ENCODE measurements around the gene CEACAM19.
"Not testable (repeated sequence)": the region's sequence is repeated elsewhere in the genome, so short reads cannot be mapped to it uniquely, and the experiment has no call there.

Gene CEACAM19

DNA sequence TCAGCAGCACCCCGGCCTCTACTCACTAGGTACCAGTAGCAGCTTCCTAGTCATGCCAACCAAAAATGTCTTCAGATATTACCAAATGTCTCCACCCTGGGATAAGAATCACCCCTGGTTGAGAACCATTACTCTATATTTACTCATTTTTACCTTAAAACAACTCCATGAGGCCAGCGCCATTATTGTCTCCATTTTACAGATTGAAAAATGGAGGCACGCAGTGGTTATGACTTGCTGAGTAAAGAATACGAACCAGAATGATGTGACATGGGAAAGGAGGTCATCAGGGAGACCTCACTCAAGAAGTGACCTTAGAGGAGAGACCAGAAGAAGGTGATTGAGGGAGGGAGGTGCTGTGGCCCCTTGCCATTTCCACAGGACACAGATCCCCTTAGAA, 2.2 kb downstream of the CEACAM19 start:
- no peak for DNase-seq

DNA sequence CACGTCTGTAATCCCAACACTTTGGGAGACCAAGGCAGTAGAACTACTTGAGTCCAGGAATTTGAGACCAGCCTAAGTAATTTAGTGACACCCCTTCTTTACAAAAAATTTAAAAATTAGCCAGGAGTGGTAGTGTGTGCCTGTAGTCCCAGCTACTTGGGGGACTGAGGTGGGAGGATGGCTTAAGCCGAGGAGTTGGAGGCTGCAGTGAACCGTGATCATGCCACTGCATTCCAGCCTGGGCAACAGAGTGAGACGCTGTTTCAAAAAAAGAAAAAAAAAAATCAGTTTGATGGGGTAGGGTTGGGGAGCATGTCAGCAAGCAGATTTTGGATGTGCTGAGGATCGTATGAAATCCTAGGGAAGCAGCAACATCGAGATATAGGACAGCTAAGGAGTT, 4.2 kb downstream of the CEACAM19 start:
- DNase-seq, result no peak

DNA sequence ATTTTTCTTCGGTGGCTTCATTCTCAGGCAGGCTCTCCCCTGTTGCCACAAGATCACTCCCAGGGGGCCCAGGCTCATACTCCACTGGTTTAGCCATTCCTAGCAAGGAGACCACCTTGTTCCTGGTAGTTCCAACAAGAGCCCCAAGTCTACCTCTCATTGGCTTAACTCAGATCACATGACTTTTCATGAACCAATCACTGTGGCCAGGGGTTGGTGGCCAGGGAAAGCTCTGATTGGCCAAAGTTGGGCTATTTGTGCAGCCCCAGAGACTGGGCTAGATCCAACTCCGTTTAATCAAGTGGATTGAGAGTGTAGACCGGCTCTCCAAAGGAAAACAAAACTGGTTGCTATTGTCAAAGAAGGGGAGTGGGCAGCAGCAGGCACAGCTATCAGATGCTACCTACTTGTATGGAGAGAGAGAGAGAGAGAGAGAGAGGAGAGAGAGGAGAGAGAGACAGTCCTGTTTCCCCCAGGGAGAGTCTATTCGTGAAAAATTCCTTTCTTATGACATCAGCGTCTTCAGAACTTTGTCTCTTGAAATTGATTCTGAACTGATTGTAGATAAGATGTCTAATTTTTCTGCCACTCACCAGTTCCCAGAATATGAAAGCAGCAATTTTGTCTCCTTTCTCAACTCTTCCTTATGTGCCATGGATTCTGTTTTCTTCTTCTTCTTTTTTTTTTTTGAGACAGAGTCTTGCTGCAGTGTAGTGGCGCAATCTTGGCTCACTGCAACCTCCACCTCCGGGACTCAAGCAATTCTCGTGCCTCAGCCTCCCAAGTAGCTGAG, 5.9 kb downstream of the CEACAM19 start:
- no peak for DNase-seq

DNA sequence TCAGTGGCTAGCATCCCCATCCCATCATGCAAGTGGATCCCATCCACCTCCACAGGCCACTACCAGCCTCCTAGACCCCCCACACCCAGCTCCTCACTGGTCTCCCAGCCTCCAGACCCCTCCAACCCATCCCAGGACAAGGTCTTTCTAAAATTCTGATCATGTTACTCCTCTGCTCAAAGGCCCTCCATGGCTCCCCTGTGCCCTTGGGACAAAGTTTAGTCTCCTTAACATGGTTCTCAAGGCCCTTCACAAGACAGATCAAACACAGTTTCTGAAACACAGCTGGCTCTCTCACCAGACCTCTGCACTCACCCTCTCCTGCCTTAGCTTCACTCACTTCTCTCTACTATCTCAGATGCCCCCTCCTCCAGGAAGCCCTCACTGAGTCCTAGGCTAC, 9.3 kb downstream of the CEACAM19 start:
- DNase-seq, result no peak

DNA sequence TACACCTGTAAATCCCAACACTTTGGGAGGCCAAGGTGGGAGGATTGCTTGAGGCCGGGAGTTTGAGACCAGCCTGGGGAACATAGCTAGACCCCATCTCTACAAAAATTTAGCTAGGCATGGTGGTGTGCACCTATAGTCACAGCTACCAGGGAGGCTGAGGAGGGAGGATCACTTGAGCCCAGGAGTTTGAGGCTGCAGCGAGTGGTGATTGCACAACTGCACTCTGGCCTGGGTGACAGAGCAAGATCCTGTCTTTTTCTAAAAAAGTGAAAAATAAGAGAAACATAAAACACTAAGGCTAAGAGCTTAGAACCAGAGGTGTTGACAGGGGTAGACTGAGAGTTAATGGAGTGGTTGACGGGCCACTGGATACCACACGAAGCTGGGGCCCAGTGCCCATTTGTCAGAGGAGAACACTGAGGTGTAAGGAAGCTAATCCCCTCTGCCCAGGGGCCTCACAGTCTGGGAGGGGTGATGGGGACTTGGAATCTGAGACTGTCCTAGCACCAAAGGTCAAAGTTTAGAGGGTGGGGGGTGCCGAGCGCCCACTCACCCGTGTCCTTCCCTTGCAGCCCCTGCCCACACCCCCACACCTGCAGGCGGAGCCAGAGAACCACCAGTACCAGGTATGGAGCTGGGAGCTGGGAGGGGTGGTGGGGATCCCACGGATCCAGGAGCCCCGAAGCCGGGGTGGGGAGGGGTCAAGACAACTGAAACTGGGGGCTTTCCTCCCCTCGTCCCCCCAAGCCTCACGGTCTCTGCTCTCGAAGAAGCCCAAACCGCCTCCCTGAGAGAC, 10.9 kb downstream of the CEACAM19 start:
- no peak for DNase-seq

DNA sequence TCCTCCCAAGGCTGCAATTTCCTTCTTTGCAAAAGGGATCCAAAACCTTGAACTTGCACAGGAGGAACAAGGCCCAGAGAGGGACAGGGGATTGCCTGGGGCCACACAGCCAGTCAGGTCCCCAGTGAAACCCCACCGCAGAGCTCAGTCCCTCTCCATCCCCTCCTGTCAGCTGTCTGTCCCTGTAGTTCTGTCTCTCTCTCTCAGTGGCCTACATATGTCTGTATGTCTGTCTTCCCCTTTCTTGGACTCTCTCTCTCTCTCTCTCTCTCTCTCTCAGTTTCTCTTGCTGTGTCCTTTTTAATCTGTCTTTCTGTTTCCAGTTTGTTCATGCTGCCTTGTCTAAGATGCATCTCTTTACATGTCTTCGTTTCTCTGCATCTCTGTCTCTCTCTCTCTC, 11.5 kb downstream of the CEACAM19 start:
- no peak for DNase-seq

DNA sequence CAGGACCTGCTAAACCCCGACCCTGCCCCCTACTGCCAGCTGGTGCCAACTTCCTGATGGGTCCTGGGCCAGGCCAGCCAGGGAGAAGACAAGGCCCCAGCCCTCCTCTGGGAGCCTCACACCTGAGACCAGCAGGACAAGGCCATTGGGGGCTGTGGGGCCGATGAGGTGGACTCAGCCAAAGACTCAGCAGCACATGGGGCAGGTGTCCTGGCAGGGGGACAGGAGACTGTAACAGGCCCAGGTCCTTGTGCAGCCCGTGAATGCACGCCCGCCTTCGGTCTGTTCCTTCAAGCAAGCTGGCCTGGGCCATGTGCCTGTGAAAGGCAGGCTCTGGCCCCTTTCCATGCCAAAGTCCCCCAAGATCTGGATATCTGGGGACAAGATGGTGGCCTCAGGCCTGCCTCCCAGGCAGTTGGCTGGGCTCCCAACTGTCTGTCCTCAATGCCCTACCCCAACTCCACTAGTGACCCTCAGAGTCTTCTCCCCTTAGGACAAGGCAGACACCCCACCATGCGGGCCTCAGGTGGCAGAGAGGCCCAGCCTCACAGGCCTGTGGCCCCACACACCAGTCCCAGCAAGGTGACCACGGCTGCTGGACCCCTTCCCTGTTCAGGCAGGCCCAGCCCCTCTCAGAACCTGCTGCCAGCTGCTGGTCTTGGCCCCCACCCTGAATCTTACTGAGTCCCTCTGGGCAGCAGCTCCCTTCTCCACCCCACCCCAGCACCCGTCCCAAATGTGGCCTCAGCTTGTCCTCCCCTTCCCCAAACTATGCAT, 12.3 kb downstream of the CEACAM19 start:
- no peak for DNase-seq

DNA sequence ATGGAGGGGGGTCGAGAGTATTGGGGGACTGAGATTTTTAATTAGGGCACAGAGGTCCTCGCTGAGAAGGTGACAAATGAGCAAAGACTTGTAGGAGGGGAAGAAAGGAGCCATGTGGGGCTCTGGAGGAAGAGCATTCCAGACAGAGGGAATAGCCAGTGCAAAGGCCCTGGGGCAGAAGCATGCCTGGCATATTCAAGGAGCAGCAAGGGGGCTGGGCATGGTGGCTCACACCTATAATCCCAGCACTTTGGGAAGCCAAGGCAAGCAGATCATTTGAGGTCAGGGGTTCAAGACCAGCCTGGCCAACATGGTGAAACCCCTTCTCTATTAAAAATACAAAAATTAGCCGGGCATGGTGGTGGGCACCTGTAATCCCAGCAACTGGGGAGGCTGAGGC, 13.1 kb downstream of the CEACAM19 start:
- DNase-seq, result not testable (repeated sequence)

DNA sequence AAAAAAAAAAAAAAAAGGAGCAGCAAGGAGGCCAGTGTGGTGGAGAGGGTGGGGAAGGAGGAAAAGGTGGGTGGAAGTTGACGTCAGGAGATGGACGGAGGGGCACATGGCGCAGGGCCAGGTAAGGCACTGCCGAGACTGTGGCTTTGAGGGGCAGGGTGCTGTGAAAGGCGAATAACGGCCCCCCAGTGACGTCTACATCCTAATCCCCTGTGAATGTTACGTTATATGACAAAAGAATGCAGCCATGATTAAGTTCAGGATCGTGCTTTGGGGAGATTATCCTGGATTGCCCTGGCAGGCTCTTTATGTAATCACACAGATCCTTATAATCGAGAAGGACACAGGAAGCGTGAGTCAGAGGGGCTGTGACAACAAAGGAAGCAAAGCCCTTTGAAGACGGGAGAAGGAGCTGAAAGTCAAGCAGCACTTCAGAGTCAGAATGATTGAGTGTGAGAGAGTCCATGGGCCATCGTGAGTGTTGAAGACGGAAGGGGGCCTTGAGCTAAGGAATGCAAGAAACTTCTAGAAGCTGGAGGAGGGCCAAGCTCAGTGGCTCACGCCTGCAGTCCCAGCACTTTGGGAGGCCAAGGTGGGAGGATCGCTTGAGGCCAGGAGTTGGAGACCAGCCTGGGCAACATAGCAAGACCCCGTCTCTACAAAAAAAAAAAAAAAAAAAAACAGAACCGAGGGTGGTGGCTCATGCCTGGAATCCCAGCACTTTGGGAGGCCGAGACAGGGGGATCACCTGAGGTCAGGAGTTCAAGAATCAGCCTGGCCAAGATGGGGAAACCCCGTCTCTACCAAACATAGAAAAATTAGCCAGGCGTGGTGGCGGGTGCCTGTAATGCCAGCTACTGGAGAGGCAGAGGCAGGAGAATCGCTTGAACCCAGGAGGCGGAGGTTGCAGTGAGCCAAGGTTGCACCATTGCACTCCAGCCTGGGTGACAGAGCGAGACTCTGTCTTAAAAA, 13.9 kb downstream of the CEACAM19 start:
- DNase-seq, result peak in 1 of 56 donors; percentile 8

DNA sequence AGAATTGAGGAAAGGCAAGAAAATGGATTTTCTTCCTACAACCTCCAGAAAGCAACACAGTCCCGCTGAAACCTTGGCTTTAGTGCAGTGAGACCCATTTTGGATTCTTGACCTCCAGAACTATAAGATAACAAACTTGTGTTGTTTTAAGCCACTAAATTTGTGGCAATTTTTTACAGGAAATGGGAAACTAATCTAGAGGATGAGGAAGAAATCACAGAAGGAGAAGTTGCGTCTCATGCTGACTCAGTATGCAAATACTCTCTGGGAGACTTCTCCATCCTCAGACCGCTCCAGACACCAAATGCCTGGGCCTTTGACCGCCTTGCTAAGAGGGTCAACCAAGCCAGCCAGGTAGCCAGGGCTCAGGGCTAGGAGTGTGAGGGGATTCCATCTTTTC, 14.6 kb downstream of the CEACAM19 start:
- DNase-seq, result peak in 1 of 56 donors; percentile 4

DNA sequence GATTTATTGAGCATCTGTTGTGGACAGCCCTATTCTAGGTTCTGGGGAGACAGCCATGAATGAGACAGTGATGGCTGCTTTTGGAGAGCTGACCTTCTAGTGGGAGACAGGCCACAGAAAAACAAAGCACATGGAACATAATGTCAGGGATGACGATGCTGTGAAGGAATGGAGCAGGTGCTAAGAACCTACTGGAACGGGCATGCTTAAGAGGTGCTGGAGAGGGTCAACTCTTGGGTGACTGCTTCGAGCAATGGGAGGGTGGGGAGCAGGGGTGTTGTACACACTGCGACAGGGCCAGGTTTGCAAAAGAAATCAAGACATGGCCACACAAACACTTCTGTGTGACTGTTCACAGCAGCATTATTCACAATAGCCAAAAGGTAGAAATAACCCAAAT, 15.6 kb downstream of the CEACAM19 start:
- no peak for DNase-seq

DNA sequence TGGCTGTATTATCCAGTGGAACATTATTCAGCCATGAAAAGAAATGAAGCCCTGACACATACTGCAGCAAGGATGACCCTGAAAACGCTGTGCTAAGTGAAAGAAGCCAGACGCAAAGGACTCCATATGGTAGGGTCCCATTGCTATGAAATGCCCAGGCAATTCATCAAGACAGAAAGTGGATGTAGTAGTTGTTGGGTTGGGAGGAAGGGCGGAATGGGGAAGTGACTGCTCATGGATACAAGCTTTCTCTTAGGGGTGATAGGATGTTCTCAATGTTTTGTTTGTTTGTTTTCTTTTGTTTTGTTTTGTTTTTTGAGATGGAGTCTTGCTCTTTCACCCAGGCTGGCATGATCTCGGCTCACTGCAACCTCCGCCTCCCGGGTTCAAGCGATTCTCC, 16.6 kb downstream of the CEACAM19 start:
- no peak for DNase-seq

DNA sequence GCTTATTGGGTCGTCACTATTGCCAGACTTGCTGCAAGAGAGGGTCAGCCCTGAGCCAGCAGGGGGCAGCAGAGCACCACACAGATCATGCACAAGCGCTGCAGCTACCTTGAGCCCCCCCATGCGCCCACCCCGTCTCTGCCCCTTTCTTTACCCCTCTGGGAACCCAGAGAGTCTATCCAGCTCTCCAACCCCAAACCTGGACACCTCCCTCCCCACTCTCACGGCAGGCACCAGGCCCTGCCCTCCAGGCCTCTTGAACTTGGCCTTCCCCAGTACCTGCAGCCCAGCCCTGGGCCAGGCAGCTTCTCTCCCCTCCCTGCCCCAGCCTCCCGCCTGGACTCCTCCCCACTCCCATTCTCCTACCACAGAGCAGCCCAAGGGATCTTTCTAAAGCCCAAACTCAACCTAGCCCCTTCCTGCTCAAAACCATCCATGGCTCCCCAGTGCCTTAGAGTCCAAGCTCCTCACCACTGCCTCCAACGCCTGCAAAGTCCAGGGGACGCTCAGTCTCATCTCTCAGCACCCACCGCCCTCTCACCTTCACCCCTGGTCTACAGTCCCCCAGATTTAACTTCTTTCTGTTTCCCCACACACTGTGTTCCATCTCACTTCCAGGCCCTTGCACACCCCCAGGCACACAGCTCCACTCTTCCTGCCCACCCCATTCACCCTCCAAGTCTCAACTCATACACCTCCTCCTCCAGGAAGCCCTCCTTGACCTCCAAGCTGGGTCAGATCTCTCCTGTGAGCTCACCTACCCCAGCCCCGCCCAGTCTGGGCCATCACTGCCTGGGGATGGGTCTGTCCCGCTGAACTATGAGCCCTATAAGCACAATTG, 18.2 kb downstream of the CEACAM19 start:
- peak in 37 of 56 donors; percentile 3 to 73 (median 22) for DNase-seq

DNA sequence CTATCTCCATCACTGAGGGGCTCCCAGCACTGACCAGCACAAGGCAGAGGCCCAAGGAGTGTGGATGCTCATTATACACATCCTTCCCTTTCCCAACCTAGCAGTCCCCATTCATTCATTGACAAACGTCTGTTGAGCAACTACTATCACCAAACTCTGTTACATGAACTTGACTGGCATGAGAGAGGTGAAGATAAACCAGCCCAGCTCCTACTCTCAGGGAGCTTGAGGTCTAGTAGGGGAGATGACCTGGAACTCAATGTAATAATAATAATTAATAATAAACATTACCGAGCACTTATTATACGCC, 18.8 kb downstream of the CEACAM19 start:
- no peak for DNase-seq

DNA sequence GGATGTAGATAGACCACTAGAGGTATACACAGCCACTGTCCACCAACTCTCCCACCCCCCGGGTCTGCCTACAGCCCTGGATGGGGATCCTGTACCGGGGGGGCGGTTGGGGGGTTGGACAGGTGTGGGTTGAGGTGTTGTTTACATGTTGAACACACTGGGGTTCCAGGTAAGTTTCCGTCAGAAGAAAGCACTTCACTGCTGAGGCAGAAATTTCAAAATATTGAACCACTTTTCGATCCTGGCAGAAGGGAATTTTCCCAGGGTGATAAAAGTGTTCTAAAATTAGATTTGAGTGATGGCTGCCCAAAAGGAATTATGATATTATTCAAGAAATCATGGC, 21.1 kb downstream of the CEACAM19 start:
- no peak for DNase-seq

DNA sequence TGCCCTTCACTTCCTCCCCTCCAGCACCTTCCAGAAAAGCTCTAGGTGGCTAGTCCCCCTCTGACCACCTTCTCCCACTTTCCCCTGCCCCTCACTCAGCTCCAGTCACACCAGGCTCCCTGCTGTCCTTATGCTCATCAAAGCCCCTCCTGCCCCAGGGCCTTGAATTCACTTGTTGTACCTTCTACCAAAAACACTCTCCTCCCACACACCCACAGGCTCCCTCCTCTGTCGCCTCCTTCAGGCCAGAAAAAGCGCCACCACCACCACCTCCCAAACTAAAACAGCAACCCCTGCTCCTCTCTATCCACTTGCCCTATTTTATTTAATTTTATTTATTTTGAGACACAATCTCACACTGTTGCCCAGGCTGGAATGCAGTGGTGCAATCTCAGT, 22.9 kb downstream of the CEACAM19 start:
- DNase-seq, result no peak

DNA sequence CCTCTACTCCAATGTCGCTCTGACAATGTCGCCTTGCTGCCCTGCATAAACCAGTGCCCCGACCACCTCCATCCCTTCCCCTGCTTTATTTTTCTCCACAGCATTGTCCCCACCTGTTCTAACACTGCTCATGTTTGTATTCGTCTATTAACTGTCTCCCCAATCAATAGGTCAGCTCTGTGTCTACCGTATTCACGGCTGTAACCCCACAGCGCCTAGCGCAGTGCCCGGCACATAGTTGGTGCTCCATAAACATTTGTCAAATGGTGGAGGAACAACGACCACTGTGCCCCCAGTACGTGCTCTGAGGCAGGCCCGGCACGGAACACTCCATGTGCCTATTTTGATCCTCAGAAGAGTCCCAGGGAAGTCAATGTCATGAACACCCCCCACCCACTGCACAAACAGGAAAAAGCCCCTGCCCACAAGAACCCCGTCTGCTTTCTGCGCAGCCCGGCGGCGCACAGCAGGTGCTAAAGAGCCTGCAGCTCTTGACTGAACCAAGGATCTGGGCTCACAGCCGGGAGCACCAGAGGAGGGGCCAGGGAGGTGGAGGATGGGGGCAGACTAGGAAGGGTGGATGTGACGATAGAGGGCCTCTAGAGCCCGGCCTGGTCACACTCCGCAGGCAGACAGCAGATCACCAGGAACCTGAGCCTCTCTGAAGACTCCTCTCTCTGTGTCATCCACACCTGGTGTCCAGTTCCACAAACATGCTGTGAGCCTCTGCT, 25.8 kb downstream of the CEACAM19 start:
- DNase-seq, result no peak

DNA sequence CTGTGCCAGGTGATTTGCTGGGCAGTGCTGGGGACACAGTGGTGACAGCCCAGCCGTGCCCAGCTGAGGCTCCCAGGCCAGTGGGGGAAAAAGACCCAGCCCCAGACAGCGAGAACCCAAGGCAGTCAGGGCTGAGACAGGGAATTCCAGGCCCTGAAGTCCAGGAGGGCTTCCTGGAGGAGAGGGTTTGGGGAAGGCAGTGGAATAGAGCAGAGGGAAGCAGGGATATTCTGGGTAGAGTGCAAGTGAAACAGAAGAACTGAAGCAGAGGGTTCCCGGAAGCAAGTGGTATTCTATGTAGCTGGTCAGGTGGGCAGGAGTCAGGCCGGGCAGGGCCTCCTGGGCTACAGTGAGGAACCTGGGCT, 26.4 kb downstream of the CEACAM19 start:
- no peak for DNase-seq

DNA sequence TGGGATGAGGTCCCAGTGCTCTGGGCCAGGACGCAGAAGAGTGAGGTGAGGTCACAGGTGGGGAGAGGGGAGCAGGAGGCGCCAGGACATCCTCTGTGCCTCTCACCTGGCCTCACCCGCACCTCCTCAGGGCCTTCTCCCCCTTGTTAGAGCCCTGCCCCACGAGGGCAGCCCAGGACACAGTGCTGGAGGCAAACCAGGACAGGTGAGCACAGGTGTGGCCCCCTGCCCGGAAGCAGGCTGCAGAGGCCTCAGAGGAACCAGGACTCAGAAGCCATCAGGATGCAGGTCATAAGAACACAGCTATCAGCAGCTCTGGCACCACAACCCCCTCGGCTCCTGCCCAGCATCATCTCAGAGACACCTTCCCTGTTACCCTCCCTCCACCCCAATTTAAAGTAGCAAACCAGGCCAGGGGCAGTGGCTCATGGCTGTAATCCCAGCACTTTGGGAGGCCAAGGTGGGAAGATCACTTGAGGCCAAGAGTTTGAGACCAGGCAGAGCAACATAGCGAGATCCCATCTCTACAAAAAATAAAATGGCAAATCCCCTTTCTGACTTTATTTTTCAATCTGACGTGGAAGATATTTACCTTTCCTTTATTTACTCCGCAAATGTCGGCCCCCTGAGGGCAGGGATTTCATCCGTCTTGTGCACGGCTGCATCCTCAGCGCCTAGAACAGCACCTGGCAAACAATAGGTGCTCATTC, 27.4 kb downstream of the CEACAM19 start, which contains the start of gene CEACAM16:
Gene CEACAM16, plus strand, starts transcription at position 660 of the 710 bp plus-strand sequence. CDS start 2,306 bp downstream, outside the sequence.
- no peak for DNase-seq
